Smooth muscle cell (in vitro differentiated cells): Measurements from ENCODE around the gene NT5DC2. TPM values are rescaled to one million over a fixed set of nuclear protein-coding genes. Genes with fewer than 3 reads are reported as not detected.
A peak's percentile ranks its signal among the peaks of the same experiment; 100 is the strongest.

Experiments used
- DNase-seq: peaks from one replicate; lab custom pipeline; 2025; ENCODE audit not compliant: unreplicated experiment; lab: John Stamatoyannopoulos, UW
- H2AFZ ChIP-seq: fragments of 200-600 bp; sonication (generic); 2 replicates; pipeline ENCODE4 v1.6.0; 2016; ENCODE audit warnings: antibody characterized with exemption, low read depth, mild to moderate bottlenecking
- H3F3A ChIP-seq: fragments of 200-600 bp; sonication (generic); 2 replicates; pipeline ENCODE4 v1.6.0; 2017; ENCODE audit warnings: antibody characterized with exemption, low read depth
- H3K27ac ChIP-seq: fragments of 200-600 bp; sonication (generic); 2 replicates; pipeline ENCODE4 v1.5.1; 2016; ENCODE audit warnings: low read depth, mild to moderate bottlenecking
- H3K27me3 ChIP-seq: fragments of 200-600 bp; sonication (generic); 2 replicates; pipeline ENCODE4 v1.6.1; 2016; ENCODE audit warnings: low read depth, mild to moderate bottlenecking
- H3K36me3 ChIP-seq: fragments of 200-600 bp; sonication (generic); 2 replicates; pipeline ENCODE4 v1.5.1; 2016; ENCODE audit warnings: low read depth
- H3K4me1 ChIP-seq: fragments of 200-600 bp; sonication (generic); 2 replicates; pipeline ENCODE4 v1.5.1; 2016; ENCODE audit warnings: low read depth
- H3K4me2 ChIP-seq: fragments of 200-600 bp; sonication (generic); 2 replicates; pipeline ENCODE4 v1.6.0; 2016; ENCODE audit warnings: mild to moderate bottlenecking
- H3K4me3 ChIP-seq: fragments of 200-600 bp; sonication (generic); 2 replicates; pipeline ENCODE4 v1.5.1; 2016; ENCODE audit warnings: mild to moderate bottlenecking
- H3K79me2 ChIP-seq: fragments of 200-600 bp; sonication (generic); 2 replicates; pipeline ENCODE4 v1.6.0; 2016; ENCODE audit warnings: low read depth, mild to moderate bottlenecking
- H3K9ac ChIP-seq: fragments of 200-600 bp; sonication (generic); 2 replicates; pipeline ENCODE4 v1.6.0; 2016; ENCODE audit warnings: low read depth
- H3K9me3 ChIP-seq: fragments of 200-600 bp; sonication (generic); replicated peaks from 2 replicates; pipeline ENCODE4 v1.5.1; 2016; ENCODE audit warnings: low read depth
- H4K20me1 ChIP-seq: fragments of 200-600 bp; sonication (generic); 2 replicates; pipeline ENCODE4 v1.6.0; 2016; ENCODE audit warnings: low read depth
- CTCF ChIP-seq: fragments of 200-600 bp; sonication (generic); IDR thresholded peaks from 2 replicates; pipeline ENCODE4 v1.5.1; 2017; ENCODE audit warnings: borderline replicate concordance, mild to moderate bottlenecking, antibody characterized with exemption; ENCODE audit not compliant: insufficient read depth, poor library complexity, severe bottlenecking
- WGBS: methylation state at CpG from one replicate; pipeline ENCODE4 v1.1.7; 2016; ENCODE audit warnings: low lambda C conversion rate; 5-methylcytosine and 5-hydroxymethylcytosine counted together
- polyA plus RNA-seq: library from polyadenylated mRNA; unstranded; fragments of >200 nt; fragmentation: Nextera tagmentation; extraction: Ambion mirVana; gene quantifications from 2 replicates; pipeline ENCODE4 v1.2.1, GENCODE V29; 2016
- total RNA-seq: library from RNA; depleted of rRNA; stranded (reverse); fragments of >200 nt; gene quantifications from 2 replicates; pipeline ENCODE4 v1.2.3, GENCODE V29; 2014

The NT5DC2 gene
- total and polyA plus RNA-seq, 2 experiments from 2014 or later, result 156 to 248 TPM

GRCh38 chr3:52531860-52532516, 1.7 kb downstream of the NT5DC2 start:
- Histone ChIP-seq H3K79me2 (peaks cover 31% of the 10 kb centered on the region), H2AFZ (no peak overlapping the region)

DNA sequence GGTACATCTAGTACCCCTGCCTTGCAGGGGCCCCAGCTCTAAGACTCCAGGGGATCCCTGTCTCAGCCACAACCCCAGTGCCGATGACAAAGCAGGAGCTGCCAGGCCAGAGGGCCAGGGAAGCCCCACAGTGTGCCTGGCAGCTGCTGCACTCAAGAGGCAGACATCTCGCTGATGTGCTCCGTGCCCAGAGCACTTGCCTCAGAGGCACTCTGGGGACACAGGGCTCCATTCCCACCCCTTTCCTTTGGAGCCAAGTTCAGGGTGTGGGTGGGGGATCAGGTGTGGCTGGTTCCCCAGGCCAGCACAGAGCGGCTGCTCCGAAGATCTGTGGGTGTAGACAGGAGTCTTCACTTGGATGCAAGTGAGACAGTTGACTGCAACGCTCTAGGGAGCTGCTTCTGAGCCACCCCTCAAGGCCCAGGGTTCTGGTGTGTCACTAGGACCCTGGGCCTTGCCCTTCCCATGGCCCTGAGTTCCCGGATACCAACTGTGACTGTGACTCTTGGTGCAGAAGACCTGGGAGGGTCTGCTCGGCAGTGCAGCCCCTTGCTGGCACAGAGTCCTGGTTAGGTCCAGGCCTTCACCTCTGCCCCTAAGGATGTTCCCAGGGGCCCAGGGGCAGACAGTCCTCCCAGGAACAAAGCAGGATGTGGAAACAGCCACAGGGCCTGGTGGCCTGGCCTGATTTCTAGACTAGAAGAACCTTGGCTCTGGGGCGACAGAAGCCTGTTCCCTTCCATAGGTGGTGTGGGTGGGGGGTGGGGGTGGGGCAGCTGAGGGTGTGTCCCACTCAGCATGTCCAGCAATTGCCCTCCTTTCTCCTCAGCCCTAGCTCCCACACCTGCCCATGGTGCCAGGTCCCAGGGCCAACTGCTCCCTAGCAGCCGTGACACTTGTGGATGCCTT, 2.5 kb downstream of the NT5DC2 start:
- Histone ChIP-seq H2AFZ (no peak overlapping the region), H3K4me3 (peak overlapping the region; percentile 89), H3K9ac (peak overlapping the region; percentile 88), H3K27ac (peak overlapping the region; percentile 89), H3K36me3 (no peaks in the 10 kb centered on the region), H4K20me1 (peaks cover 55% of the 10 kb centered on the region), H3K79me2 (peaks cover 31% of the 10 kb centered on the region), H3K4me1 (peaks cover 34% of the 10 kb centered on the region), H3F3A (no peaks in the 10 kb centered on the region), H3K9me3 (no peaks in the 10 kb centered on the region), H3K27me3 (no peaks in the 10 kb centered on the region), H3K4me2 (peak overlapping the region; percentile 92)
- DNase-seq, result no peak
- no peak for TF ChIP-seq CTCF
- WGBS, result 85% methylated on average over 10 of the region's 10 CpGs

More at GRCh38 chr3:52531860-52532516, 1.7 kb downstream of the NT5DC2 start:
- Histone ChIP-seq H3K36me3 (no peaks in the 10 kb centered on the region), H3K4me3 (peak overlapping the region; percentile 89), H3F3A (no peaks in the 10 kb centered on the region), H4K20me1 (peaks cover 46% of the 10 kb centered on the region), H3K4me2 (peak overlapping the region; percentile 92), H3K9me3 (no peaks in the 10 kb centered on the region), H3K27ac (peak overlapping the region; percentile 89), H3K27me3 (no peaks in the 10 kb centered on the region), H3K9ac (peak overlapping the region; percentile 88), H3K4me1 (peaks cover 34% of the 10 kb centered on the region)
- no peak for DNase-seq
- no peak for TF ChIP-seq CTCF
- 83% methylated on average over 14 of the region's 14 CpGs for WGBS

- TF ChIP-seq CTCF, result no peak
Measured at GRCh38 chr3:52529376-52530333, 4.0 kb downstream of the NT5DC2 start.

More at GRCh38 chr3:52529376-52530333, 4.0 kb downstream of the NT5DC2 start:
- Histone ChIP-seq H3K4me3 (no peak overlapping the region), H3K4me2 (peak overlapping the region; percentile 92), H3K9me3 (no peaks in the 10 kb centered on the region), H3K79me2 (peaks cover 31% of the 10 kb centered on the region), H2AFZ (no peak overlapping the region), H3K27me3 (no peaks in the 10 kb centered on the region), H3F3A (no peaks in the 10 kb centered on the region), H3K27ac (no peak overlapping the region), H3K4me1 (peaks cover 26% of the 10 kb centered on the region), H3K36me3 (no peaks in the 10 kb centered on the region), H4K20me1 (peaks cover 64% of the 10 kb centered on the region), H3K9ac (peak overlapping the region; percentile 11)
- no peak for DNase-seq
- 84% methylated on average over 12 of the region's 12 CpGs for WGBS
